HAP-1 (cell line): ENCODE measurements around the gene PICALM.
"Not testable (repeated sequence)": the region's sequence is repeated elsewhere in the genome, so short reads cannot be mapped to it uniquely, and the experiment has no call there.

ENCODE experiments used
- DNase-seq, 2 experiments: peaks; one replicate each; pipeline ENCODE4 v3.0.0-alpha.2; 2016 to 2020; ENCODE audit warnings: low spot score in 2 of 2
- H3K27me3 ChIP-seq: fragments of 250-450 bp; sonication (Bioruptor Pico); 2 replicates; pipeline ENCODE4 v1.5.1; 2020; ENCODE audit warnings: low read depth, mild to moderate bottlenecking, moderate library complexity
- H3K36me3 ChIP-seq: fragments of 250-450 bp; sonication (Bioruptor Pico); replicated peaks from 2 replicates; pipeline ENCODE4 v1.5.1; 2020; ENCODE audit warnings: mild to moderate bottlenecking
- H3K4me1 ChIP-seq: fragments of 250-450 bp; sonication (Bioruptor Pico); 2 replicates; pipeline ENCODE4 v1.5.1; 2020; ENCODE audit warnings: mild to moderate bottlenecking
- H3K4me3 ChIP-seq: fragments of 250-450 bp; sonication (Bioruptor Pico); 2 replicates; pipeline ENCODE4 v1.5.1; 2020; ENCODE audit warnings: mild to moderate bottlenecking, moderate library complexity
- H3K9me3 ChIP-seq: fragments of 250-450 bp; sonication (Bioruptor Pico); 2 replicates; pipeline ENCODE4 v1.5.1; 2020; ENCODE audit warnings: mild to moderate bottlenecking, moderate library complexity
- in situ Hi-C: fragments of 300-500 bp; cut with MboI; formaldehyde crosslinking; loops from 3 replicates; pipeline ENCODE4 v1.14.3; 2020; ENCODE audit warnings: low sequenced_read_pairs, inconsistent platforms, mixed read lengths

The PICALM gene

GRCh38 chr11:85947431-85948272 is 121.2 kb downstream of the PICALM start:
- Histone ChIP-seq H3K4me1 (no peaks in the 10 kb centered on the region), H3K4me3 (no peak overlapping the region), H3K36me3 (no peaks in the 10 kb centered on the region), H3K9me3 (peaks cover 3% of the 10 kb centered on the region; the same call in 1 of the 2 replicates), H3K27me3 (no peaks in the 10 kb centered on the region)
- in situ Hi-C loops, result no loop called here
- DNase-seq, result no peak

DNA sequence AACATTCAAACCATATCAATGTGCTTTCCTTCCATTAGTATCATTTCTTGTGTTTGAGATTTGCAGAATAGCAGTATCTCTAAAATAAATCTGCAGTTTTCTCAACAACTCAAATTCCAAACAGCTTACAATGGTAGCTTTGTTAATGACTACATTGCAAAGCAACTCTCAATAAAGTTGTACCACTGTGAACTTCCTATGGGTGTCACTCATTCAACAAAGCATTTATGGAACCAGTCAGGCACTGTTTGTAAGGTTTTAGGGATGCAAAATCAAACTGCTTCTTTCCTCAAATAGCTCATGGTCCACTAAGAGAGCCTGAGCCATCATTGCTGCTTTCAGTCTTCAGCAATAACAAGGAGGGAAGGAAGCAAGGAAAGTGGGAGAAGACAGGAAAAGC is 122.7 kb downstream of the PICALM start:
- Histone ChIP-seq H3K4me1 (no peaks in the 10 kb centered on the region), H3K4me3 (no peak overlapping the region), H3K27me3 (no peaks in the 10 kb centered on the region), H3K9me3 (peaks cover 3% of the 10 kb centered on the region; the same call in 1 of the 2 replicates), H3K36me3 (no peaks in the 10 kb centered on the region)
- no peak for DNase-seq
- in situ Hi-C loops, result no loop called here

GRCh38 chr11:85945788-85946187 is 123.1 kb downstream of the PICALM start:
- Histone ChIP-seq H3K4me1 (no peaks in the 10 kb centered on the region), H3K36me3 (no peaks in the 10 kb centered on the region), H3K4me3 (no peak overlapping the region), H3K9me3 (peaks cover 3% of the 10 kb centered on the region; the same call in 1 of the 2 replicates), H3K27me3 (no peaks in the 10 kb centered on the region)
- in situ Hi-C loops, result no loop called here
- DNase-seq, result no peak

DNA sequence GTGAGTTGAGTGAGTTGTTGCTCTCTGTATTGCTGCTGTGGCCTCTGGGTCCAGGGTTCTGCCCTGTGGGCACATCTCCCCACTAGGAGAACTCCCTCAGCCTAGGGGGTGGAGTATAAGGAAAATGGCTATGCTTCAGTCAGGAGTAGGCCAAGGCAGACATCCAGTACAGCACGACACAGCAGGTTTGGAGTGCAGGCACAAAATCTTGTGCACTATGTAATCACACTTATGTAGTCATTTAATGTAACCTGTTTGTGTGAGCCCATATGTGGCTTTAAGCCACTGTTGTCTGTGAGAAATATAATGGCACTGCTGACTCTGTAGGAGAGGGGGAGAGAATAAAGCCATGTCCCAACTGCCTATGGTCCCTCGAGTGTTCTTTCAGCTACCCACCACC is 123.6 kb downstream of the PICALM start:
- no peaks in the 10 kb centered on the region for H3K4me1 ChIP-seq
- no peak overlapping the region for H3K4me3 ChIP-seq
- peaks cover 3% of the 10 kb centered on the region; the same call in 1 of the 2 replicates for H3K9me3 ChIP-seq
- H3K36me3 ChIP-seq, result no peaks in the 10 kb centered on the region
- in situ Hi-C loops, result no loop called here
- no peaks in the 10 kb centered on the region for H3K27me3 ChIP-seq
- no peak for DNase-seq

DNA sequence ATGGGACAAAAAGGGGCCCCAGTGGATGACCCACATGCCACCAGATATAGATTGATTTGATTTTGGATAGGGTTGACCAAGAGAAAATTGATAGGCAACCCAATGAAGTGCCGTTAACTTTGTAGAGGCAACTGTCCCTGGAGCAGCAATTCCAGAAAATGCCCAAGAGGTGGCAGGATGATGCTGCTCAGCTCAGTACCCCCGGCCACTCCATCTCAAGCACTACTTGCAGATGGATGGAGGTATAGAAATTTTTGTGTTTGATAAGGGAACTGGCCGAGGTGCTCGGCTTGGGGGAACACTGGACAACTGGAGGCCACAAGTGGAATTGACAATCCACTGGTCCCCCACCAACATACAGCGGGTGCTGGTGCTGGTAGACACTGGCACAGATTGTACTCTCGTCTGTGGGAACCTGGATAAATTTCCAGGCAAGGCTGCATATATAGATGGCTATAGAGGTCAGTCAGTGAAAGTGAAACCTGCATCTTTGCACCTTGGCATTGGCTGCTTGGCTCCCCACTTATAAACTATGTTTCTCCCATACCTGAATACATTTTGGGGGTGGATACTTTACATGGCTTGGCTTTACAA is 127.4 kb downstream of the PICALM start:
- in situ Hi-C loops, result no loop called here
- Histone ChIP-seq H3K4me3 (no peak overlapping the region), H3K4me1 (no peaks in the 10 kb centered on the region), H3K36me3 (no peaks in the 10 kb centered on the region), H3K9me3 (peaks cover 3% of the 10 kb centered on the region; the same call in 1 of the 2 replicates), H3K27me3 (no peaks in the 10 kb centered on the region)
- DNase-seq, result peak; percentile 54 to 70

- Histone ChIP-seq H3K9me3 (no peaks in the 10 kb centered on the region), H3K4me1 (no peaks in the 10 kb centered on the region), H3K27me3 (no peaks in the 10 kb centered on the region), H3K4me3 (no peak overlapping the region), H3K36me3 (no peaks in the 10 kb centered on the region)
- no peak for DNase-seq
- in situ Hi-C loops, result no loop called here
Measured at GRCh38 chr11:85939099-85940015, 129.5 kb downstream of the PICALM start.

- no peak for DNase-seq
- no peak overlapping the region for H3K4me3 ChIP-seq
- H3K27me3 ChIP-seq, result no peaks in the 10 kb centered on the region
- H3K9me3 ChIP-seq, result no peaks in the 10 kb centered on the region
- H3K36me3 ChIP-seq, result no peaks in the 10 kb centered on the region
- in situ Hi-C loops, result no loop called here
- H3K4me1 ChIP-seq, result no peaks in the 10 kb centered on the region
Measured at GRCh38 chr11:85937835-85938234, 131.0 kb downstream of the PICALM start.

GRCh38 chr11:85935751-85936150 is 133.1 kb downstream of the PICALM start:
- DNase-seq, result no peak
- H3K36me3 ChIP-seq, result no peaks in the 10 kb centered on the region
- in situ Hi-C loops, result no loop called here
- H3K9me3 ChIP-seq, result no peaks in the 10 kb centered on the region
- no peaks in the 10 kb centered on the region for H3K27me3 ChIP-seq
- H3K4me1 ChIP-seq, result no peaks in the 10 kb centered on the region
- no peak overlapping the region for H3K4me3 ChIP-seq

GRCh38 chr11:85934596-85935169 is 134.2 kb downstream of the PICALM start:
- Histone ChIP-seq H3K27me3 (no peaks in the 10 kb centered on the region), H3K9me3 (no peaks in the 10 kb centered on the region), H3K4me1 (no peaks in the 10 kb centered on the region), H3K36me3 (no peaks in the 10 kb centered on the region), H3K4me3 (no peak overlapping the region)
- in situ Hi-C loops, result no loop called here
- no peak for DNase-seq

DNA sequence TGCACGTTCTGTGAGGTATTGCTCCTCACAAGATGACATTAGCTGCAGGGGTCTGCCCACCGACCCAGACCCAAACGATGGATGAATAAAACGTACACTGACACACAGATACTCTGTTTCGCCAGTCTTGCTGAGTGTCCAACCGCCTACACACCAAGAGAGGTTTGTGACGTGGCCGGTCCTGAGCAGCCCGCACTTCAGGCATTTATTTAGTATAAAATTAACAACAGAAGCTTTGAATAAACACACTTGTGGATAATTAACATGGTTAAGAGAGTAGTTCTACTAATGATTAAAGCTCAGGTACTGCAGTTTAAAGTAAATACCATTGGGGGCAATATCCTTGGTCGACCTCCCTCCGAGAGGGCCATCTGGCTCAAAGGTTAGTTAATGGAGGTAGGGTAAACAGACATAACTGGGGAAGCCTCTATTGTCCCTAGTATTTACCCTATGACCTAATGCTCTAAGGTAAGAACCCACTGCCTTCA is 138.0 kb downstream of the PICALM start:
- Histone ChIP-seq H3K4me3 (no peak overlapping the region), H3K27me3 (0 out of 2 replicates have a peak, but pooled peaks cover 2% of the 10 kb centered on the region), H3K36me3 (no peaks in the 10 kb centered on the region), H3K9me3 (no peaks in the 10 kb centered on the region), H3K4me1 (no peaks in the 10 kb centered on the region)
- DNase-seq, result no peak
- in situ Hi-C loops, result no loop called here

DNA sequence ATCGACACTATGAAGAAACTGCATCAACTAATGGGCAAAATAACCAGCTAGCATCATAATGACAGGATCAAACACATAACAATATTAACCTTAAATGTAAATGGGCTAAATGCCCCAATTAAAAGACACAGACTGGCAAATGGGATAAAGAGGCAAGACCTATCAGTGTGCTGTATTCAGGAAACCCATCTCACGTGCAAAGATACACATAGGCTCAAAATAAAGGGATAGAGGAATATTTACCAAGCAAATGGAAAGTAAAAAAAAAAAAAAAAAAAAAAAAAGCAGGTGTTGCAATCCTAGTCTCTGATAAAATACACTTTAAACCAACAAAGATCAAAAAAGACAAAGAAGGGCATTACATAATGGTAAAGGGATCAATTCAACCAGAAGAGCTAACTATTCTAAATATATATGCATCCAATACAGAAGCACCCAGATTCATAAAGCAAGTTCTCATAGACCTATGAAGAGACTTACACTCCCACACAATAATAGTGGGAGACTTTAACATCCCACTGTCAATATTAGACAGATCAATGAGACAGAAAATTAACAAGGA is 142.2 kb downstream of the PICALM start:
- in situ Hi-C loops, result not testable (repeated sequence)

GRCh38 chr11:85923455-85923854 is 145.4 kb downstream of the PICALM start:
- H3K27me3 ChIP-seq, result peaks cover 5% of the 10 kb centered on the region; the same call in 1 of the 2 replicates
- no peaks in the 10 kb centered on the region for H3K36me3 ChIP-seq
- H3K9me3 ChIP-seq, result no peaks in the 10 kb centered on the region
- no peak overlapping the region for H3K4me3 ChIP-seq
- in situ Hi-C loops, result no loop called here
- H3K4me1 ChIP-seq, result peaks cover 12% of the 10 kb centered on the region
- no peak for DNase-seq

More for the DNA sequence above, 142.2 kb downstream of the PICALM start:
- H3K4me1 ChIP-seq, H3K36me3 ChIP-seq, H3K4me3 ChIP-seq, DNase-seq, H3K27me3 ChIP-seq, H3K9me3 ChIP-seq: not testable (repeated sequence)

GRCh38 chr11:85922367-85922766 is 146.5 kb downstream of the PICALM start:
- Histone ChIP-seq H3K4me1 (peaks cover 12% of the 10 kb centered on the region), H3K27me3 (peaks cover 6% of the 10 kb centered on the region; the same call in 1 of the 2 replicates), H3K4me3 (no peak overlapping the region), H3K36me3 (no peaks in the 10 kb centered on the region), H3K9me3 (no peaks in the 10 kb centered on the region)
- DNase-seq, result no peak
- in situ Hi-C loops, result no loop called here
